ENCODE measurements around the gene PERCC1. TPM values are rescaled to one million over a fixed set of nuclear protein-coding genes. Genes with fewer than 3 reads are reported as not detected.

The PERCC1 gene
- total and polyA plus RNA-seq, 2 of the 4 experiments (the other 2 are of a cell fraction) = not detected

DNA sequence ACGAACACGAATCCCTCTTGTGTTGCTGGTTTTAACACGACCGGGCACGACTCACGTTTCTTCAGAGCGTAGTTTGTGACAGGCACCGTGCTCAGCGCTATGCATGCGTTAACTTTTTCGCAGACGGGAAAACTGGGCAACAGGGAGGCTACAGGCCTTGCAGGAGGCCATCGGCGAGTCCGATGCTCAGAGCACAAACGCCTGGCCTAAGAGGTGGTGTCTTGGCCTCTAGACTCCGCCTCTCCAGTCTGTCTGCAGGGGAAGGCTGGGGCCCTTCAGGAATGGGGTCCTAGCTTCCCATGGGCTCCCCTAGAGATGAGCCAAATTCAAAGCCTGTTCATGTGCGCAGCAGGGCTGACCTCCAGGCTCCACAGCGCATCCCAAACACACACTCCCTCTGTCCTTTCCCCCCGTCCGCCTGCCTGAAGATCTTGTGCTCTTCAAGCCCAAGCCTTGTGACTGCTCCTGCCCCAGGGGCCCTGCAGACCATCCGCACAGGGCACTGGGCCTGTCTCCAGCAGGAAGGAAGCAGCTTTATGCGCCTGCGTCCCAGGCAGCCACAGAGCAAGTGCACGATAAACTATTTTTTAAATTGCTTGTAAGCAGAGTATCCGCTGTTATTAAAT lies 40.8 kb downstream of the PERCC1 start:
- no peak overlapping the region for H2BK5ac ChIP-seq (ENCODE audit: low read depth, low read length, poor library complexity, severe bottlenecking)
- ChIA-PET POLR2A (ENCODE audit: unreplicated experiment) (no interaction called here), CTCF (interaction anchor here (0.9 kb wide), 1 partner anchor 11 kb away, joined by 5 read pairs; no protein-coding TSS in a partner anchor)
- TF ChIP-seq POLR2A (IDR thresholded peaks at IDR 0.05; ENCODE audit: low read depth, low read length) (no peak), CHD1 (IDR thresholded peaks at IDR 0.05; ENCODE audit: low read depth, low read length) (no peak), MXI1 (IDR thresholded peaks at IDR 0.05; ENCODE audit: borderline replicate concordance, low read depth, low read length) (no peak), BHLHE40 (IDR thresholded peaks at IDR 0.05; ENCODE audit: low read depth, low read length) (no peak), RFX5 (IDR thresholded peaks at IDR 0.05; ENCODE audit: low read depth, low read length) (no peak), MAZ (IDR thresholded peaks at IDR 0.05; ENCODE audit: borderline replicate concordance, low read depth, low read length) (no peak), CEBPB (IDR thresholded peaks at IDR 0.05; ENCODE audit: low read depth, low read length) (no peak), FOS (IDR thresholded peaks at IDR 0.05; ENCODE audit: low read depth, low read length) (no peak), RAD21 (IDR thresholded peaks at IDR 0.05; ENCODE audit: low read length) (no peak), MAFK (IDR thresholded peaks at IDR 0.05; ENCODE audit: low read depth, low read length) (no peak)
- TF ChIP-seq, protein P1, sequence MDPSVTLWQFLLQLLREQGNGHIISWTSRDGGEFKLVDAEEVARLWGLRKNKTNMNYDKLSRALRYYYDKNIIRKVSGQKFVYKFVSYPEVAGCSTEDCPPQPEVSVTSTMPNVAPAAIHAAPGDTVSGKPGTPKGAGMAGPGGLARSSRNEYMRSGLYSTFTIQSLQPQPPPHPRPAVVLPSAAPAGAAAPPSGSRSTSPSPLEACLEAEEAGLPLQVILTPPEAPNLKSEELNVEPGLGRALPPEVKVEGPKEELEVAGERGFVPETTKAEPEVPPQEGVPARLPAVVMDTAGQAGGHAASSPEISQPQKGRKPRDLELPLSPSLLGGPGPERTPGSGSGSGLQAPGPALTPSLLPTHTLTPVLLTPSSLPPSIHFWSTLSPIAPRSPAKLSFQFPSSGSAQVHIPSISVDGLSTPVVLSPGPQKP (IDR thresholded peaks at IDR 0.05; ENCODE audit: borderline replicate concordance, low read depth, low read length) = no peak
- TF ChIP-seq, protein P2, sequence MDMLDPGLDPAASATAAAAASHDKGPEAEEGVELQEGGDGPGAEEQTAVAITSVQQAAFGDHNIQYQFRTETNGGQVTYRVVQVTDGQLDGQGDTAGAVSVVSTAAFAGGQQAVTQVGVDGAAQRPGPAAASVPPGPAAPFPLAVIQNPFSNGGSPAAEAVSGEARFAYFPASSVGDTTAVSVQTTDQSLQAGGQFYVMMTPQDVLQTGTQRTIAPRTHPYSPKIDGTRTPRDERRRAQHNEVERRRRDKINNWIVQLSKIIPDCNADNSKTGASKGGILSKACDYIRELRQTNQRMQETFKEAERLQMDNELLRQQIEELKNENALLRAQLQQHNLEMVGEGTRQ (IDR thresholded peaks at IDR 0.05; ENCODE audit: low read depth, low read length) = no peak
- in situ Hi-C loops (cut with MboI; ENCODE audit: low sequenced_read_pairs) (no loop called here), intact Hi-C loops (cut with micrococcal nuclease) (loop anchor here (10.0 kb wide), 1 partner anchor 47 kb away; the partner anchor contains the start of gene UQCC4), dilution Hi-C loops (cut with HindIII; ENCODE audit: low sequenced_read_pairs, unreplicated experiment) (no loop called here)
- ATAC-seq (ENCODE audit: low read depth) (no peak), DNase-seq (no peak)
- H3K4ac ChIP-seq (ENCODE audit: low read depth, low read length) = no peak overlapping the region
- 93% methylated on average over 12 of the region's 26 CpGs; no CpG with 5 or more reads in 1 of the 2 experiments for WGBS, 2 experiments (ENCODE audit: extremely low coverage in 2 of 2, insufficient read length in 1 of 2)
- no TSS peak for BruUV-seq (replicated peaks)
- H4K91ac ChIP-seq (ENCODE audit: insufficient read depth, low read depth, low read length) = no peak overlapping the region
- no peak overlapping the region for H4K5ac ChIP-seq (ENCODE audit: low read depth, low read length)
- 0 out of 2 replicates have a peak, but pooled peaks cover 7% of the 10 kb centered on the region for H3K4me1 ChIP-seq (ENCODE audit: control insufficient read depth, insufficient read depth, low read length)
- no peak overlapping the region for H3K18ac ChIP-seq (ENCODE audit: low read depth, low read length)
- no peak overlapping the region for H3K27ac ChIP-seq (ENCODE audit: insufficient read depth, low read length)
- H2AFZ ChIP-seq (replicated peaks; ENCODE audit: low read length, poor library complexity) = no peak overlapping the region
- H3K36me3 ChIP-seq (ENCODE audit: control insufficient read depth, insufficient read depth, low read length) = peaks cover 3% of the 10 kb centered on the region; the same call in 1 of the 2 replicates
- H3K23ac ChIP-seq (ENCODE audit: low read depth, low read length) = no peak overlapping the region
- no peaks in the 10 kb centered on the region for H3K27me3 ChIP-seq (ENCODE audit: control insufficient read depth, insufficient read depth, low read length)
- peaks cover 14% of the 10 kb centered on the region for H3K9me1 ChIP-seq (ENCODE audit: insufficient read depth, low read length)
- H4K8ac ChIP-seq (ENCODE audit: low read depth in 2 of 2, low read length in 2 of 2) = no peak overlapping the region
- H3K9me3 ChIP-seq (ENCODE audit: control insufficient read depth, insufficient read depth, low read length) = no peaks in the 10 kb centered on the region
- peaks cover 36% of the 10 kb centered on the region for H4K20me1 ChIP-seq (ENCODE audit: insufficient read depth, low read length)
- H3K79me1 ChIP-seq (ENCODE audit: low read depth in 1 of 2, low read length in 2 of 2) = peaks cover 38 to 73% of the 10 kb centered on the region in 2 experiments
- H3K4me2 ChIP-seq (ENCODE audit: low read depth, low read length) = no peak overlapping the region
- no peak overlapping the region for H2BK15ac ChIP-seq (ENCODE audit: low read depth, low read length)
- peak overlapping the region; percentile 72 for H2AK9ac ChIP-seq (replicated peaks; ENCODE audit: low read depth, low read length, poor library complexity)
- no peak overlapping the region for H2BK20ac ChIP-seq (ENCODE audit: low read depth, low read length)
- no peak overlapping the region for H2BK120ac ChIP-seq (ENCODE audit: low read depth, low read length)
- no peak overlapping the region for H2AK5ac ChIP-seq (ENCODE audit: low read depth, low read length)
- no peak overlapping the region for H3K56ac ChIP-seq (ENCODE audit: extremely low read depth, insufficient read depth, low read length)
- H3K9ac ChIP-seq (ENCODE audit: low read depth, low read length) = no peak overlapping the region
- no peak overlapping the region for H3K14ac ChIP-seq (replicated peaks; ENCODE audit: low read depth, low read length)
- H3K4me3 ChIP-seq (ENCODE audit: insufficient read depth, low read depth, low read length) = no peak overlapping the region

Measured in IMR-90 (cell line).